ENCODE measurements around the gene PA2G4. TPM values are rescaled to one million over a fixed set of nuclear protein-coding genes. Genes with fewer than 3 reads are reported as not detected.

The PA2G4 gene
- total RNA-seq, 5 donors from 2014 or later (not counting 1 experiment from before 2014, with no cell fraction given) = 67.5 to 113 (median 104) TPM

DNA sequence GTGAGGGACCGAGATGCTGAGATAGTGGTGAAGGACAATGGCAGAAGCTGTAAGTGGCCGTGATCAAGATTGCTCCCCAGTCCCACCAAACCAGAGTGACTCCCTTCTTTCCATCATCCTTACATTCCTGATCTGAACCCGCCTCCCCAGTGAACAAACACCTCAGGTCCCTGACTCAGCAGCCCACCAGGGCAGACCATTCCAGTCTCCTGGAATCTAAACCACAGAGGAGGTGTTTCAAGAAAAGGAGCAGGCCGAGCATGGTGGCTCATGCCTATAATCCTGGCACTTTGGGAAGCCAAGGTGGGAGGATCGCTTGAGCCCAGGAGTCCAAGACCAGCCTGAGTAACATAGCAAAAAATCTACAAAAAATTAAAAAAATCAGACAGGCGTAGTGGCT is 17.8 kb upstream of the PA2G4 start:
- Histone ChIP-seq H3K27me3 (replicated peaks in 1 of 2; ENCODE audit: control insufficient read depth in 2 of 2, extremely low read depth in 1 of 2, insufficient read depth in 2 of 2, low read length in 1 of 2) (peaks cover 0 to 29% of the 10 kb centered on the region in 2 experiments), H3K4me3 (ENCODE audit: control insufficient read depth in 1 of 2, extremely low read depth in 1 of 2, low read length in 1 of 2) (no peak overlapping the region), H3K27ac (ENCODE audit: low read length) (no peak overlapping the region), H3K9me3 (no peaks in the 10 kb centered on the region), H3K36me3 (ENCODE audit: control insufficient read depth in 2 of 2, extremely low read depth in 1 of 2, insufficient read depth in 1 of 2, low read length in 1 of 2) (no peaks in the 10 kb centered on the region), H3K4me1 (ENCODE audit: control insufficient read depth in 1 of 2, extremely low read depth in 1 of 2, insufficient read depth in 2 of 2, low read length in 2 of 2) (no peaks in the 10 kb centered on the region)
- DNase-seq (no peak), ATAC-seq (replicated peaks in 1 of 4) (no peak)
- Mint-ChIP-seq H3K27me3 (peaks cover 0 to 11% of the 10 kb centered on the region in 2 donors), H3K27ac (no peak overlapping the region), H3K4me1 (no peaks in the 10 kb centered on the region), H3K4me3 (no peak overlapping the region), H3K36me3 (no peaks in the 10 kb centered on the region), H3K9me3 (no peaks in the 10 kb centered on the region)
- ChIA-PET POLR2A (interaction anchor here in 1 of 2 donors (0.6 kb wide), 1 partner anchor 12 kb away, joined by 3 read pairs; no protein-coding TSS in a partner anchor), CTCF (interaction anchor here in 1 of 2 donors (0.7 kb wide), 1 partner anchor 18 kb away, joined by 6 read pairs; no protein-coding TSS in a partner anchor)
- WGBS (ENCODE audit: insufficient coverage) = 89% methylated on average over 2 of the region's 6 CpGs

- no peaks in the 10 kb centered on the region for H3K4me1 Mint-ChIP-seq
These were observed 17.1 kb upstream of the PA2G4 start for GRCh38 chr12:56087220-56087619.

DNA sequence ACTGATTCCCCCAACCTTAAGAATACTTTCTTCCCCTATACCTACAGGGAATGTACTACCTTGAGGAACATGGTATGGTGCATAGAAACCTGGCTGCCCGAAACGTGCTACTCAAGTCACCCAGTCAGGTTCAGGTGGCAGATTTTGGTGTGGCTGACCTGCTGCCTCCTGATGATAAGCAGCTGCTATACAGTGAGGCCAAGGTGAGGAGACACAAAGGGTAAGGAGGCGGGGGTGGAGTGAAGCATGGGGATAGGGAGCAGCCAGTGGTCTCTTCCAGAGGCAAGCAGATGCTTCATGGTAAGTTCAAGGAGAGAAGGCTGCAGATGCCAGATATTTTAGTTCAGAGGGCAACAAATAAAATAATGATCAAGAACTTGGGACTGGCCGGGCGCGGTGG is 6.6 kb upstream of the PA2G4 start:
- CTCF ChIA-PET = no interaction called here
- H3K27ac Mint-ChIP-seq = peak overlapping the region in 1 of 2 donors; percentile 12

More at GRCh38 chr12:56087220-56087619, 17.1 kb upstream of the PA2G4 start:
- Mint-ChIP-seq H3K27ac (no peak overlapping the region), H3K4me3 (no peak overlapping the region), H3K36me3 (no peaks in the 10 kb centered on the region), H3K9me3 (no peaks in the 10 kb centered on the region), H3K27me3 (peaks cover 0 to 11% of the 10 kb centered on the region in 2 donors)
- WGBS (ENCODE audit: insufficient coverage) = 86% methylated on average over 5 of the region's 6 CpGs
- DNase-seq = no peak
- ChIA-PET POLR2A (no interaction called here), CTCF (no interaction called here)
- H3K36me3 ChIP-seq (ENCODE audit: control insufficient read depth in 2 of 2, extremely low read depth in 1 of 2, insufficient read depth in 1 of 2, low read length in 1 of 2) = no peaks in the 10 kb centered on the region
- H3K27me3 ChIP-seq (replicated peaks in 1 of 2; ENCODE audit: control insufficient read depth in 2 of 2, extremely low read depth in 1 of 2, insufficient read depth in 2 of 2, low read length in 1 of 2) = peaks cover 0 to 24% of the 10 kb centered on the region in 2 experiments
- no peaks in the 10 kb centered on the region for H3K9me3 ChIP-seq
- H3K4me3 ChIP-seq (ENCODE audit: control insufficient read depth in 1 of 2, extremely low read depth in 1 of 2, low read length in 1 of 2) = no peak overlapping the region
- no peak overlapping the region for H3K27ac ChIP-seq (ENCODE audit: low read length)
- no peaks in the 10 kb centered on the region for H3K4me1 ChIP-seq (ENCODE audit: control insufficient read depth in 1 of 2, extremely low read depth in 1 of 2, insufficient read depth in 2 of 2, low read length in 2 of 2)
- no peak for ATAC-seq (replicated peaks in 1 of 4)

DNA sequence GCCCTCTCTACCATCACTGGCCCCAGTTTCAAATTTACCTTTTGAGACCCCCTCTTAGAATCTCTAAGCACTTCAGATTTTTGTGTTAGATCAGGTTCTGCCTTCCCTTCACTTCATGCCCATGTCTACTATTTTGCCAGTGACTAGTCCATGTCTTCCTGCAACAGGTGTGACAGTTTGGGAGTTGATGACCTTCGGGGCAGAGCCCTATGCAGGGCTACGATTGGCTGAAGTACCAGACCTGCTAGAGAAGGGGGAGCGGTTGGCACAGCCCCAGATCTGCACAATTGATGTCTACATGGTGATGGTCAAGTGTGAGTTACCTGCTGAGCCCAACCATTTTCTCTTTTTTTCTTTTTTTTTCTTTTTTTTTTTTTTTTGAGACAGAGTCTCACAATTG is 5.8 kb upstream of the PA2G4 start:
- no peak overlapping the region for H3K27ac ChIP-seq (ENCODE audit: low read length)
- H3K9me3 ChIP-seq = no peaks in the 10 kb centered on the region
- no peak overlapping the region for H3K4me3 ChIP-seq (ENCODE audit: control insufficient read depth in 1 of 2, extremely low read depth in 1 of 2, low read length in 1 of 2)
- Mint-ChIP-seq H3K4me1 (peaks cover 29 to 35% (median 32%) of the 10 kb centered on the region in 3 donors), H3K4me3 (no peak overlapping the region), H3K36me3 (no peaks in the 10 kb centered on the region), H3K27ac (peak overlapping the region in 1 of 2 donors; percentile 64), H3K9me3 (no peaks in the 10 kb centered on the region), H3K27me3 (peaks cover 0 to 4% of the 10 kb centered on the region in 2 donors)
- CTCF ChIA-PET = interaction anchor here in 1 of 2 donors (0.5 kb wide), 1 partner anchor 11 kb away, joined by 5 read pairs; no protein-coding TSS in a partner anchor
- H3K27me3 ChIP-seq (replicated peaks in 1 of 2; ENCODE audit: control insufficient read depth in 2 of 2, extremely low read depth in 1 of 2, insufficient read depth in 2 of 2, low read length in 1 of 2) = peaks cover 0 to 4% of the 10 kb centered on the region in 2 experiments
- ATAC-seq (replicated peaks in 1 of 4) (no peak), DNase-seq (no peak)
- POLR2A ChIA-PET = interaction anchor here in 1 of 2 donors (0.7 kb wide), 1 partner anchor 12 kb away, joined by 3 read pairs; no protein-coding TSS in a partner anchor
- no CpG with 5 or more reads among the region's 3 CpGs for WGBS (ENCODE audit: insufficient coverage)
- H3K36me3 ChIP-seq (ENCODE audit: control insufficient read depth in 2 of 2, extremely low read depth in 1 of 2, insufficient read depth in 1 of 2, low read length in 1 of 2) = no peaks in the 10 kb centered on the region
- H3K4me1 ChIP-seq (ENCODE audit: control insufficient read depth in 1 of 2, extremely low read depth in 1 of 2, insufficient read depth in 2 of 2, low read length in 2 of 2) = peaks cover 25 to 26% of the 10 kb centered on the region in 2 experiments

More for the DNA sequence above, 6.6 kb upstream of the PA2G4 start:
- Mint-ChIP-seq H3K36me3 (no peaks in the 10 kb centered on the region), H3K27me3 (peaks cover 0 to 6% of the 10 kb centered on the region in 2 donors), H3K4me3 (no peak overlapping the region), H3K4me1 (peaks cover 20 to 26% (median 23%) of the 10 kb centered on the region in 3 donors), H3K9me3 (no peaks in the 10 kb centered on the region)
- H3K27ac ChIP-seq (ENCODE audit: low read length) = no peak overlapping the region
- WGBS (ENCODE audit: insufficient coverage) = 90% methylated on average over 6 of the region's 6 CpGs
- H3K4me1 ChIP-seq (ENCODE audit: control insufficient read depth in 1 of 2, extremely low read depth in 1 of 2, insufficient read depth in 2 of 2, low read length in 2 of 2) = peaks cover 17 to 21% of the 10 kb centered on the region in 2 experiments
- POLR2A ChIA-PET = no interaction called here
- DNase-seq = no peak
- no peak overlapping the region for H3K4me3 ChIP-seq (ENCODE audit: control insufficient read depth in 1 of 2, extremely low read depth in 1 of 2, low read length in 1 of 2)
- no peaks in the 10 kb centered on the region for H3K9me3 ChIP-seq
- H3K36me3 ChIP-seq (ENCODE audit: control insufficient read depth in 2 of 2, extremely low read depth in 1 of 2, insufficient read depth in 1 of 2, low read length in 1 of 2) = no peaks in the 10 kb centered on the region
- H3K27me3 ChIP-seq (replicated peaks in 1 of 2; ENCODE audit: control insufficient read depth in 2 of 2, extremely low read depth in 1 of 2, insufficient read depth in 2 of 2, low read length in 1 of 2) = peaks cover 0 to 7% of the 10 kb centered on the region in 2 experiments
- no peak for ATAC-seq (replicated peaks in 1 of 4)

DNA sequence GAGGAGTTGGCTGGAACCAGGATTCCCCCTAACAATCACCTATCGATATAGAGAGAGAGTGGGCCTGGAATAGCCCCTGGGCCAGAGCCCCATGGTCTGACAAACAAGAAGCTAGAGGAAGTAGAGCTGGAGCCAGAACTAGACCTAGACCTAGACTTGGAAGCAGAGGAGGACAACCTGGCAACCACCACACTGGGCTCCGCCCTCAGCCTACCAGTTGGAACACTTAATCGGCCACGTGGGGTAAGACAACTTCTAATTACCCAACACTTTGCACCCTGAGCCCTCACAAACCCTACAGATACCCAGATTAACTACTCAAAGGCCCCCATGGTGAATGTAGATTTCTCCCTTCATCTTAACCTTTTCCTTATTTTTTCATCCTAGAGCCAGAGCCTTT is 4.6 kb upstream of the PA2G4 start:
- ChIA-PET CTCF (no interaction called here), POLR2A (no interaction called here)
- Histone ChIP-seq H3K4me1 (ENCODE audit: control insufficient read depth in 1 of 2, extremely low read depth in 1 of 2, insufficient read depth in 2 of 2, low read length in 2 of 2) (peaks cover 25 to 32% of the 10 kb centered on the region in 2 experiments), H3K27me3 (replicated peaks in 1 of 2; ENCODE audit: control insufficient read depth in 2 of 2, extremely low read depth in 1 of 2, insufficient read depth in 2 of 2, low read length in 1 of 2) (no peaks in the 10 kb centered on the region), H3K36me3 (ENCODE audit: control insufficient read depth in 2 of 2, extremely low read depth in 1 of 2, insufficient read depth in 1 of 2, low read length in 1 of 2) (no peaks in the 10 kb centered on the region), H3K9me3 (no peaks in the 10 kb centered on the region), H3K27ac (ENCODE audit: low read length) (no peak overlapping the region), H3K4me3 (ENCODE audit: control insufficient read depth in 1 of 2, extremely low read depth in 1 of 2, low read length in 1 of 2) (no peak overlapping the region)
- no peak overlapping the region for H3K4me3 Mint-ChIP-seq
- no peaks in the 10 kb centered on the region for H3K36me3 Mint-ChIP-seq
- H3K9me3 Mint-ChIP-seq = no peaks in the 10 kb centered on the region
- H3K27ac Mint-ChIP-seq = peak overlapping the region; percentile 49 to 79
- H3K27me3 Mint-ChIP-seq = no peaks in the 10 kb centered on the region
- 90% methylated on average over 3 of the region's 4 CpGs for WGBS (ENCODE audit: insufficient coverage)
- DNase-seq (no peak), ATAC-seq (replicated peaks in 1 of 4) (no peak)
- peaks cover 35 to 45% (median 40%) of the 10 kb centered on the region in 3 donors for H3K4me1 Mint-ChIP-seq

GRCh38 chr12:56101045-56101444 is 3.3 kb upstream of the PA2G4 start:
- Mint-ChIP-seq H3K9me3 (no peaks in the 10 kb centered on the region), H3K4me3 (no peak overlapping the region), H3K27ac (peak overlapping the region; percentile 99 to 100), H3K27me3 (no peaks in the 10 kb centered on the region), H3K4me1 (peaks cover 45 to 57% (median 51%) of the 10 kb centered on the region in 3 donors), H3K36me3 (no peaks in the 10 kb centered on the region)
- ATAC-seq (replicated peaks in 1 of 4) (no peak), DNase-seq (no peak)
- H3K27ac ChIP-seq (ENCODE audit: low read length) = peak overlapping the region; percentile 72
- H3K27me3 ChIP-seq (replicated peaks in 1 of 2; ENCODE audit: control insufficient read depth in 2 of 2, extremely low read depth in 1 of 2, insufficient read depth in 2 of 2, low read length in 1 of 2) = no peaks in the 10 kb centered on the region
- WGBS (ENCODE audit: insufficient coverage) = 74% methylated on average over 3 of the region's 14 CpGs
- ChIA-PET CTCF (interaction anchor here in 1 of 2 donors (0.7 kb wide), 1 partner anchor 1708 kb away, joined by 3 read pairs; no protein-coding TSS in a partner anchor), POLR2A (no interaction called here)
- H3K4me3 ChIP-seq (ENCODE audit: control insufficient read depth in 1 of 2, extremely low read depth in 1 of 2, low read length in 1 of 2) = no peak overlapping the region
- peaks cover 32 to 43% of the 10 kb centered on the region in 2 experiments for H3K4me1 ChIP-seq (ENCODE audit: control insufficient read depth in 1 of 2, extremely low read depth in 1 of 2, insufficient read depth in 2 of 2, low read length in 2 of 2)
- no peaks in the 10 kb centered on the region for H3K36me3 ChIP-seq (ENCODE audit: control insufficient read depth in 2 of 2, extremely low read depth in 1 of 2, insufficient read depth in 1 of 2, low read length in 1 of 2)
- no peaks in the 10 kb centered on the region for H3K9me3 ChIP-seq

All from T-cell (primary cell).